Parietal lobe (tissue), 2 donors: ENCODE measurements around the gene SET. TPM values are rescaled to one million over a fixed set of nuclear protein-coding genes. Genes with fewer than 3 reads are reported as not detected.

Experiments used
- small RNA-seq: library from RNA; depleted of rRNA; stranded (forward); fragments of <200 nt; gene quantifications from one replicate; pipeline ENCODE3, GENCODE V24; 2014; ENCODE audit warnings: low replicate concordance
- total RNA-seq: library from RNA; depleted of rRNA; stranded (reverse); fragments of >200 nt; gene quantifications from one replicate; pipeline ENCODE4 v1.2.3, GENCODE V29; 2014

The SET gene, protein sequence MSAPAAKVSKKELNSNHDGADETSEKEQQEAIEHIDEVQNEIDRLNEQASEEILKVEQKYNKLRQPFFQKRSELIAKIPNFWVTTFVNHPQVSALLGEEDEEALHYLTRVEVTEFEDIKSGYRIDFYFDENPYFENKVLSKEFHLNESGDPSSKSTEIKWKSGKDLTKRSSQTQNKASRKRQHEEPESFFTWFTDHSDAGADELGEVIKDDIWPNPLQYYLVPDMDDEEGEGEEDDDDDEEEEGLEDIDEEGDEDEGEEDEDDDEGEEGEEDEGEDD
- 408 TPM for total RNA-seq

DNA sequence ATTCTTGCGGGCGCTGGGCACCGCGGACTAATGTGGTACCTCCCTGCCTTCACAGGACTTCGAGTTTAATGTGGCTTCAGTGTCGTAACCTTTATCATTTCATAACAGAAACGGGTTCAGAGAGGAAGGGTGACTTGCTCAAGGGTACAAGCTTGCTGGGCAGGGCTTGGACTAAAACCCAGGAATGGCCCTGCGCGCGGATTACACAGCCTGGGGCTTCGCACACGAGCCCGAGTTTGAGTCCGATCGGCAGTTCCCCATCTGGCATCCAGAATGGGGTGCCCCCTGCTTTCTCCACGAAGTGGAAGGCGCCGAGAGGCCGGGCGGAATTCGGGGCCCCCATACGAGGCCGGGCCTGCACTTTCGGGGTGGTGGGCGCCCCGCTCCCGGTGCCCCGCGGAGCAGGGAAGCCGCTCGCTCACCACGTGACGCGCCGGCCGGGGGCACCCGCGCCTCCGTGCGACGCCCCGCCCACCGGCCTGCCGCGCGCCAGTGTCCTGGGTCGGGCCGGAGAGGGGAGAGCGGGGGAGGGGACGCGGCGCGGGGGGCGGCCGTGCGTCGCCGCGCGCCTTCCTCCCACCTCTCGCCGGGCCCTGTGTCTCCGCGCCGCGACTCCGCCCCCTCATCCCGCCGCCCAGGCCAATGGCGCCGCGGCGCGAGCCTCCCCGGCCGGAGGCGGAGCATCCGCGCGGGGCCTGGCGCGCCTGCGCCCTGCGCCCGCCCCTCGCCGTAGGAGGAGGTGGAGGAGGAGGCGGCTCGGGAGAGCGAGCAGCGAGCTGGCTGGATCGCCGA is at the start of gene SET:
Gene SET (plus strand): TSS at position 722 of the 792 bp plus-strand sequence. CDS start 361 bp downstream, outside the sequence.

DNA sequence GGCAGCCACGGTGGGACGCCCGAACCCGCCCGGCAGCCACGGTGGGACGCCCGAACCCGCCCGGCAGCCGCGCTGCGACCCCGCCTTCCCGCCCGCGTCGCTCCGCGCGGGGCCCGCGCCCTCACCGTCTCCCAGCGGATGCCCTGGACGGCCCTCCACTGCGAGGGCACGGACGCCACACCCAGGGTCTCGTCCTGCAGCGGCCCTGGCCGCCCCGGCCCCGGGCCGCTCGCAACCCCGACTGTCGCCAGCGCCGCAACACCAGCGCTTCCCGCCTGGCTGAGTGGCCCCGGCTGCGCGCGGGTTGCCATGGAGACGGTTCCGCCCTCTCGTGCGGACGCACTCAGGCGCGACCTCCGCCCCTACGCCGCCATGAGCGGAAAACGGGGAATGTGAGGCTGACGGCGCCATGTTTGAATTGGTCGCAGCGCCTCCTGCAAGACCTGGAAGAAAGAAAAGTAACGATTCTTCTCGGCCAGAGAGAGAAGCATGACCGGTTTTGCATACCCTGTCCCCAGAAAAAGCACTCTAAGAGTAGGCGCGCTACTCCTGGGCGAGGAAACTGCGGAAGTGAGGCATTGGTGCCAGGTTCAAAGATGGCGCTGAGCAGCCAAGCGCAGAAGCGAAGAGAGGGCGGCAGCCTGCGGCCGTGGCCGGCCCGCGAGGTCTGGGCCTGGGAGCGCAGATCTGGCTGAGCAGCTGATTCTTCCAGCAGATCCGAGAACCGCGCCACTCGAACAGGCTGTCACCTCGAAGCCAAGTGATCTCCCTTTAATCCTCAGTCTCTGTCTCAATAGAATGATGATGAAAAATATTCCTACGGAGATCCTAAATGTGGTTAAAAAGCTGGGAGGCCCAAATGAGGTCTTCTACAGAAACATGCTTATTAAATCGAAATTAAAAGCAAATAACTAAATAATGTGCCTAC is 32.3 kb upstream of the SET start, which contains the start of gene DYNC2I2:
Gene DYNC2I2 (minus strand): TSS at position 432 of the 928 bp plus-strand sequence. CDS start 121 bp downstream, at position 311.

DNA sequence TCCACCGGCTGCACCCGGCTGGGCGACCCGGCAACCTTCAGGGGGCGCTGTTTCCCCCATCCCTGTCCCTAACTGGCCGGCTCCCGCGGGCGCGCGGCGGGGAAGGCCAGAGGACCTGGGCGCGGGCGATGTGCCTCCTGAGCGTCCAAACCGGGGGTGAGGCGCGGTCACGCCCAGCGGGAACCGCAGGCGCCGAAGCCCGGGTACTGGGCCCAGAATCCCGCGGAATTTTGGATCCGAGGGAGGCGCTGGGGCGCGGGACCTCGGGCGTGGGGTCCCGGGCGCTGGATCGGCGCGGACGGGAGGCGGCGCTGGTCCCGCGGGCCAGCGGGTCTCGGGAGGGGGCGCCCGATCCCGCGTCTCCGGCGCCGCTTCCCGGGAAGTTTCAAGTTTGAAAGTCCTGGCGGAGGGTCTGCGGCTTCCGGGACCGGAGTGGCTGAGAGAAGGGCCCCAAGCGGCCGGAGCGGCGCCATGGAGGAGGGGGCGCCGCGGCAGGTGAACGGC is 13.5 kb downstream of the SET start, which contains the start of gene PKN3:
Gene PKN3 (plus strand): TSS at position 59 of the 504 bp plus-strand sequence. CDS start 413 bp downstream, at position 472.

DNA sequence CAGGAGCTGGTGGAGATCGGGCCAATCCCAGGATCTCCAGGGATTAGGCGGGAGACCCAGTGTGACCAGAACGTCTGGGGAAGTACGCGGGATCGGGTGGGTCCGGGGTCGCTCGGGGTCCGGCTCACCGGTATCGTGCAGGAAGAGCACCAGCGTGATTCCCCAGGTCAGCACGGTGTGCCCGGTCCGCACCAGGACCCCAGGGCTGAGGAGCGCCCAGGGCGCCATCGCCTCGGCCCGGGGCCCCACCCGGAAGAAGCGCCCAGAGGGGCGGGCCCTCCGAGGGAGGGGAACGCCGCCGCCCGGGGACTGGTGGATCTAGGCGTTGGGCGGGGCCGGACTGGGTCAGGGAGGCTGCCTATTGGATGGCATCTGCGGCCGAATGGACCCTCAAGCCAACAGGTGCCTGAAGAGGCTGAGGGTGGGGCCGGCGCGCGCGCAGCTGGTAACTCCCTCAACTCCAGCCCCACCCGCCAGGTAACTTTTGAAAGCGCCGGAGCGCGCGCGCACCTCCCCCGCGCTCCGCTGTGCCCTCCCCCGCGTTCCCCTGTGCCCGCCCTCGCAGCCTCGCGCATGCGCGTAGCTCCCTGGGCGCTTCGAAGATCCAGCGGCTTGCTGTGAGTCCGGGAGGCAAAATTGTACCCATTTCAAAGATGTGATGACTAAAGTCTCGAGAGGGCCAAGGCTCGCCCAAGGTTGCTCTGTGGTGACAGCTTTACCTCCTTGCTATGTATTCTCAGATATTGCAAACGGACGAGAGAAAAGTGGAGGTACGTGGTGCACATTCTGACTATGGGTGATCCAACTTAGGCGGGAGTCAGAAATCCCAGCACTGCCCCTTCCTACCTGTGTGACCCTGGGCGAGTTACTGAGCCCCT is 35.1 kb downstream of the SET start, which contains the start of gene ZDHHC12:
Gene ZDHHC12 (minus strand): TSS at position 262 of the 878 bp plus-strand sequence. CDS start 34 bp downstream, at position 228.

Small RNA genes within 50 kb of the gene (small RNA-seq; reads per million reads assigned to genes)
- not detected for gene RF00017
- gene RN7SL560P = not detected

Other genes with a start within 250 kb of the SET start
- gene ODF2, start 233.2 kb upstream of the SET start, total RNA-seq = 30.4 TPM
- 23.8 TPM for gene GLE1, start 184.5 kb upstream of the SET start, total RNA-seq
- gene SPTAN1, start 136.6 kb upstream of the SET start, total RNA-seq = 1,743 TPM
- gene DYNC2I2, start 32.4 kb upstream of the SET start, total RNA-seq = 31.3 TPM
- 1.6 TPM for gene PKN3, start 13.3 kb downstream of the SET start, total RNA-seq
- 3.1 TPM for gene ZDHHC12, start 34.9 kb downstream of the SET start, total RNA-seq
- 39.1 TPM for gene ZER1, start 82.7 kb downstream of the SET start, total RNA-seq
- 11.3 TPM for gene TBC1D13, start 98.0 kb downstream of the SET start, total RNA-seq
- 18.5 TPM for gene ENDOG, start 129.3 kb downstream of the SET start, total RNA-seq
- 23.8 TPM for gene SPOUT1, start 140.6 kb downstream of the SET start, total RNA-seq
- 10.6 TPM for gene KYAT1, start 192.7 kb downstream of the SET start, total RNA-seq
- 25.7 TPM for gene LRRC8A, start 192.9 kb downstream of the SET start, total RNA-seq
- gene PHYHD1, start 231.8 kb downstream of the SET start, total RNA-seq = 1.9 TPM